Endothelial cell of umbilical vein (primary cell): ENCODE results near the gene STRBP.

ENCODE experiments used
- EZH2 ChIP-seq: IDR thresholded peaks from 2 replicates; pipeline ENCODE4 v1.6.1; 2012; ENCODE audit warnings: borderline replicate concordance, low read depth, mild to moderate bottlenecking, moderate library complexity, low read length, inconsistent platforms; ENCODE audit not compliant: severe bottlenecking
- GATA2 ChIP-seq: IDR thresholded peaks from 2 replicates; pipeline ENCODE4 v1.7.0; 2011; ENCODE audit warnings: low read depth, mild to moderate bottlenecking, moderate library complexity, mixed read lengths, low read length; ENCODE audit not compliant: insufficient read length, insufficient read depth
- JUN ChIP-seq: IDR thresholded peaks from 2 replicates; pipeline ENCODE4 v1.6.1; 2011; ENCODE audit warnings: borderline replicate concordance, low read depth; ENCODE audit not compliant: insufficient read length, insufficient read depth
- TF ChIP-seq, protein P1 (sequence below), 2 donors: IDR thresholded peaks; 1 replicate in 1 of 2; 2 replicates in 1 of 2; pipeline ENCODE4 v1.5.1; 2011; ENCODE audit warnings: low read length in 2 of 2, mild to moderate bottlenecking in 2 of 2, moderate library complexity in 2 of 2, control low read depth in 1 of 2, inconsistent platforms in 1 of 2, low read depth in 1 of 2; ENCODE audit not compliant: insufficient read depth in 1 of 2; ENCODE audit errors: extremely low read depth in 1 of 2

DNA sequence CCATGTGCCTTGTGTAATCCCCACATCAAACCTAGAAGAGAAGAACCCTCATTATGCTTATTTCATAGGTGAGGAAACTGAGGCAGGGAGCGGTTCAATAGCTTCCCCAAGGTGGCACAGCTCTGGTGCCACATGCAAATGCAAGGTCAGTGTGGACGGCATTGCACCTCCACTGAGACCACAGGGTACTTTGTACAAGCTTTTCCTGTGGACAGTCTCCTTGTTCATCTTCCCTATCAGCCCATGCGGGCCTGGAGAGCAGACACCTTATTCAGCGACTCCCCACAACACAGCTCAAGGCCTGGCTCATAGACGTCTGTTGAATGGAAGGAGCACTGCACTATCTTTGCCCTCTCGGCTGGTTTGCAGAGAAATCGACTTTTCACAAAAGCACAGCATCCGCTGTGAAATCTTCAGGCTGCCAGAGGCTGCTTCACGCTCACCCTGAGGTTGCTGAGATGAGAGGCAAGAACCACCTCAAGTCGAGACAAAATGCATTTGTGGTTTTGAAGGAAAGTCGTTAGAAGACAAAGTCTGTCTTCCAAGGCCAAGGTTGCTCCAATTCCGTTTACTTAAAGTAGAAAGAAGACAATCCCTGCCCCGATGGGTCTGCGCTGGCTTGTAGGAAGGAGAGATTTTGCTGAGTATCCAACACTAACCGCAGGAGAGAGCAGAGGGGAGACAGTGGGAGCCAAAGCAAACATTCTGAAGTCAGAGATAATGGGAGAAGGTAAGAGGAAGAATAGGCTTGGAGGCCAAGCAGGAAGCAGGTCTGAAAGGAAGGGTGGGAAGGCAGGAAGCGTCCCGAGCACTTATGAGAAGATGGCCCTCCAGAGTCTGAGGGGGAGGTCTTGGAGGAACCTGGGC, 34.2 kb upstream of the STRBP start:
- TF ChIP-seq EZH2 (no peak), GATA2 (peak; percentile 51), JUN (no peak)
- TF ChIP-seq, protein P1, sequence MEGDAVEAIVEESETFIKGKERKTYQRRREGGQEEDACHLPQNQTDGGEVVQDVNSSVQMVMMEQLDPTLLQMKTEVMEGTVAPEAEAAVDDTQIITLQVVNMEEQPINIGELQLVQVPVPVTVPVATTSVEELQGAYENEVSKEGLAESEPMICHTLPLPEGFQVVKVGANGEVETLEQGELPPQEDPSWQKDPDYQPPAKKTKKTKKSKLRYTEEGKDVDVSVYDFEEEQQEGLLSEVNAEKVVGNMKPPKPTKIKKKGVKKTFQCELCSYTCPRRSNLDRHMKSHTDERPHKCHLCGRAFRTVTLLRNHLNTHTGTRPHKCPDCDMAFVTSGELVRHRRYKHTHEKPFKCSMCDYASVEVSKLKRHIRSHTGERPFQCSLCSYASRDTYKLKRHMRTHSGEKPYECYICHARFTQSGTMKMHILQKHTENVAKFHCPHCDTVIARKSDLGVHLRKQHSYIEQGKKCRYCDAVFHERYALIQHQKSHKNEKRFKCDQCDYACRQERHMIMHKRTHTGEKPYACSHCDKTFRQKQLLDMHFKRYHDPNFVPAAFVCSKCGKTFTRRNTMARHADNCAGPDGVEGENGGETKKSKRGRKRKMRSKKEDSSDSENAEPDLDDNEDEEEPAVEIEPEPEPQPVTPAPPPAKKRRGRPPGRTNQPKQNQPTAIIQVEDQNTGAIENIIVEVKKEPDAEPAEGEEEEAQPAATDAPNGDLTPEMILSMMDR (IDR thresholded peaks at IDR 0.05; ENCODE audit: extremely low read depth in 1 of 2, insufficient read depth in 1 of 2, low read depth in 1 of 2, low read length in 2 of 2), result no peak
